A673 (cell line): ENCODE results near the gene GORASP1. TPM values are rescaled to one million over a fixed set of nuclear protein-coding genes. Genes with fewer than 3 reads are reported as not detected.

ENCODE experiments used
- BruUV-seq: library from RNA; stranded (reverse); fragments of 400-500 nt; replicated peaks from 2 replicates; lab custom pipeline; 2021; lab: Mats Ljungman, UMichigan
- CTCF ChIA-PET: fragments of 300-600 bp; sonication (Branson Sonifier 250); formaldehyde crosslinking; loops from one replicate; lab custom pipeline; 2022; ENCODE audit warnings: antibody characterized with exemption; lab: Charles Lee
- POLR2A ChIA-PET: fragments of 300-600 bp; sonication (Branson Sonifier 250); formaldehyde crosslinking; loops from one replicate; lab custom pipeline; 2022; ENCODE audit warnings: antibody characterized with exemption; ENCODE audit not compliant: low non-redundant PET; lab: Charles Lee
- DNase-seq: peaks from one replicate; pipeline ENCODE4 v3.0.0-alpha.2; 2015; ENCODE audit warnings: low spot score
- H3K27ac ChIP-seq: fragments of 200-600 bp; sonication (generic); 2 replicates; pipeline ENCODE4 v1.5.1; 2016; ENCODE audit warnings: mixed run types, low read depth, mild to moderate bottlenecking, mixed read lengths, antibody characterized with exemption, low read length; ENCODE audit not compliant: poor library complexity, severe bottlenecking
- H3K27me3 ChIP-seq: fragments of 200-600 bp; sonication (generic); replicated peaks from 2 replicates; pipeline ENCODE4 v1.6.1; 2017; ENCODE audit warnings: mixed run types, low read depth, mild to moderate bottlenecking, mixed read lengths, antibody characterized with exemption, low read length; ENCODE audit not compliant: insufficient read depth, poor library complexity
- H3K36me3 ChIP-seq: fragments of 200-600 bp; sonication (generic); 2 replicates; pipeline ENCODE4 v1.6.1; 2016; ENCODE audit warnings: mixed run types, mild to moderate bottlenecking, mixed read lengths, antibody characterized with exemption, low read length; ENCODE audit not compliant: insufficient read depth, poor library complexity, severe bottlenecking
- H3K4me1 ChIP-seq: fragments of 200-600 bp; sonication (generic); 2 replicates; pipeline ENCODE4 v1.6.1; 2017; ENCODE audit warnings: mixed run types, mild to moderate bottlenecking, mixed read lengths, antibody characterized with exemption, low read length; ENCODE audit not compliant: insufficient read depth, poor library complexity, severe bottlenecking
- H3K4me3 ChIP-seq: fragments of 200-600 bp; sonication (generic); 2 replicates; pipeline ENCODE4 v1.5.1; 2016; ENCODE audit warnings: low read depth, mixed run types, mild to moderate bottlenecking, mixed read lengths, low read length; ENCODE audit not compliant: poor library complexity, severe bottlenecking
- H3K9me3 ChIP-seq: fragments of 200-600 bp; sonication (generic); 2 replicates; pipeline ENCODE4 v1.6.1; 2016; ENCODE audit warnings: mixed run types, low read depth, mild to moderate bottlenecking, mixed read lengths, antibody characterized with exemption, low read length; ENCODE audit not compliant: poor library complexity, severe bottlenecking
- EZH2 ChIP-seq: fragments of 200-600 bp; sonication (generic); IDR thresholded peaks from 2 replicates; pipeline ENCODE4 v1.6.1; 2017; ENCODE audit warnings: borderline replicate concordance, low read depth, mild to moderate bottlenecking, mixed read lengths, antibody characterized with exemption, low read length; ENCODE audit not compliant: poor library complexity, severe bottlenecking
- intact Hi-C: fragments of 100-400 bp; cut with micrococcal nuclease; formaldehyde crosslinking; loops from one replicate; pipeline ENCODE4 v1.10.0; 2022; ENCODE audit not compliant: unreplicated experiment
- total RNA-seq: library from RNA; stranded (reverse); gene quantifications from 2 replicates; pipeline ENCODE4 v1.2.3, GENCODE V29; 2021
- TF ChIP-seq, protein P1 (sequence below): fragments of 300-800, 200-600 bp; sonication (generic); conservative IDR thresholded peaks from 2 replicates; pipeline ENCODE4 v1.5.1; 2017; ENCODE audit warnings: low read depth, mild to moderate bottlenecking, antibody characterized with exemption, low read length, moderate library complexity, mixed read lengths

GORASP1 gene
- total RNA-seq, 1 experiment from 2014 or later: 24.3 TPM

GRCh38 chr3:39147711-39148434, 40.4 kb upstream of the GORASP1 start:
- CTCF ChIA-PET: no interaction called here
- intact Hi-C loops: no loop called here
- no peak for DNase-seq
- H3K9me3 ChIP-seq: no peaks in the 10 kb centered on the region
- BruUV-seq: no TSS peak
- TF ChIP-seq, protein P1, sequence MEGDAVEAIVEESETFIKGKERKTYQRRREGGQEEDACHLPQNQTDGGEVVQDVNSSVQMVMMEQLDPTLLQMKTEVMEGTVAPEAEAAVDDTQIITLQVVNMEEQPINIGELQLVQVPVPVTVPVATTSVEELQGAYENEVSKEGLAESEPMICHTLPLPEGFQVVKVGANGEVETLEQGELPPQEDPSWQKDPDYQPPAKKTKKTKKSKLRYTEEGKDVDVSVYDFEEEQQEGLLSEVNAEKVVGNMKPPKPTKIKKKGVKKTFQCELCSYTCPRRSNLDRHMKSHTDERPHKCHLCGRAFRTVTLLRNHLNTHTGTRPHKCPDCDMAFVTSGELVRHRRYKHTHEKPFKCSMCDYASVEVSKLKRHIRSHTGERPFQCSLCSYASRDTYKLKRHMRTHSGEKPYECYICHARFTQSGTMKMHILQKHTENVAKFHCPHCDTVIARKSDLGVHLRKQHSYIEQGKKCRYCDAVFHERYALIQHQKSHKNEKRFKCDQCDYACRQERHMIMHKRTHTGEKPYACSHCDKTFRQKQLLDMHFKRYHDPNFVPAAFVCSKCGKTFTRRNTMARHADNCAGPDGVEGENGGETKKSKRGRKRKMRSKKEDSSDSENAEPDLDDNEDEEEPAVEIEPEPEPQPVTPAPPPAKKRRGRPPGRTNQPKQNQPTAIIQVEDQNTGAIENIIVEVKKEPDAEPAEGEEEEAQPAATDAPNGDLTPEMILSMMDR: no peak
- peaks cover 51% of the 10 kb centered on the region for H3K4me1 ChIP-seq
- no peaks in the 10 kb centered on the region for H3K27me3 ChIP-seq
- H3K4me3 ChIP-seq: peak overlapping the region; percentile 2
- POLR2A ChIA-PET: no interaction called here
- H3K36me3 ChIP-seq: peaks cover 17% of the 10 kb centered on the region
- peak overlapping the region; percentile 73 for H3K27ac ChIP-seq

DNA sequence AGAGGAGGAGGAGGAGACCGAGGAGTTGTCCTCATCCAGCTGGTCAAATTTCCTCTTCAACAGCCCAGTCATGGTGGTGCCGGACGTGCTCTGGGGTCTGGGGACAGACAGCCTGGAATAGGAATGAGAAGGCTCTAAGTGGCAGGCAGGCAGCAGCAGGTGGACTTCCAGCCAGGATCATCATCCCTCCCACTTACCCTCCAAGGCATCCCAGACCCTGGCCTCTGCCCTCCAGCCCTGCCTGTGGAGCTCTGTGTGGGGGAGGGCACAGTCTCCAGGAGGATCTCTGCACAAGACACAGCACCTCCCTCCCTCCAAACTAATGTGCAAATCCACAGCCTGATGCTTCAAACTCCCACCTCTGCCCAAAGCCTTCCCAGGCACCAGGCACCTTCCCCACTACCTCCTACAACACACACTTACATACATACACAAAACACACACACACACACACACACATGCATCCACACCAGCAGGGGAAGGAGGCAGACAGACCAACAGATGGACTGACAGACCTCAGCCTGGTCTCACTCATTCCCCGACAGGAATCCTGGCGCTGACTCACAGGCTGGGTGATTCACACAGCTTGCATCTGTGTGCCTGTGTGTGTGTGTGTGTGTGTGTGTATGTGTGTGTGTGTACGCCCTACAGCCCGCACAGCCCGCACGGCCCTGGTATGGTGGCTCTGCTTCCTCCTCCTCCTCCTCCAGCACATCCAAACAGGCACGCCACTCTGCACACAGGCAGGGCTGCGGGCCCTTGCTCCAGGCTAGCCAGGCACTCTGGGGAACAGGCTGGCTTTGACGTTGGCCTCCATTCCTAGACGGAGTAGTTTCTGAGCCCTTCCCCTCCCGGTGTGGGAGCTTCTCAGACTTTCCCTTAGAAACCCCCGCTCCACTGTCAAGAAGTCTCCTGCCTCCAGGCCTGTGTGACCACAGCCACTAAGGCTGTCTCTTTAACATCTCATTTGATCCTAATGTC, 39.5 kb upstream of the GORASP1 start:
- CTCF ChIA-PET: interaction anchor here (0.5 kb wide), 1 partner anchor 1162 kb away, joined by 4 read pairs; no protein-coding TSS in a partner anchor
- no peaks in the 10 kb centered on the region for H3K9me3 ChIP-seq
- no peak overlapping the region for H3K4me3 ChIP-seq
- intact Hi-C loops: no loop called here
- H3K36me3 ChIP-seq: peaks cover 22% of the 10 kb centered on the region
- H3K4me1 ChIP-seq: peaks cover 51% of the 10 kb centered on the region
- H3K27me3 ChIP-seq: no peaks in the 10 kb centered on the region
- DNase-seq: peak; percentile 60
- no TSS peak for BruUV-seq
- POLR2A ChIA-PET: no interaction called here
- no peak for TF ChIP-seq EZH2
- TF ChIP-seq, protein P1: no peak
- peak overlapping the region; percentile 73 for H3K27ac ChIP-seq

DNA sequence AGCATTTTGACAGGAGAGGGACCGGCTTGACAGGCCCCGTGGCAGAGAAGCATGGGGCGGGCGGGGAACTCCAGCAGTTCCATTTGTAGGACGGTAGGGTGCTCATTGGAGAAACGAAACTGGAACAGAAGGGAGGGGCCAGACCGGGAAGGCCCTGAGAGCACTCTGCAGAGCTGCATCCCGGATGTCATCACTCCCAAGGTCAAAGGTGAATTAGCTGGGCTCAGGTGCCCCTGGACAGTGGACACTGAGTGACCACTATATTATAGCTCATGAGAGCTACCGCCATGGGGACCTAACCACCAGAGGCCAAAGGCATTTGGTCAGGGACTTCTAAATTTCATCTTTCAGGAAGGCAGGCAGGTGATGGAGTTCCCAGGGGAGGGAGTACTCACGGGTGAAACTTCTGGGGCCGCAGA, 38.7 kb upstream of the GORASP1 start:
- intact Hi-C loops: no loop called here
- no peak overlapping the region for H3K27ac ChIP-seq
- DNase-seq: no peak
- H3K4me3 ChIP-seq: no peak overlapping the region
- TF ChIP-seq, protein P1: no peak
- TF ChIP-seq EZH2: no peak
- H3K36me3 ChIP-seq: peaks cover 22% of the 10 kb centered on the region
- ChIA-PET CTCF (no interaction called here), POLR2A (no interaction called here)
- H3K27me3 ChIP-seq: no peaks in the 10 kb centered on the region
- H3K4me1 ChIP-seq: peaks cover 44% of the 10 kb centered on the region
- no peaks in the 10 kb centered on the region for H3K9me3 ChIP-seq
- no TSS peak for BruUV-seq
